RPMI7951 (cell line): ENCODE results near the gene DYNLT2B. TPM values are rescaled to one million over a fixed set of nuclear protein-coding genes. Genes with fewer than 3 reads are reported as not detected.
A peak's percentile ranks its signal among the peaks of the same experiment; 100 is the strongest.
"Not testable (repeated sequence)": the region's sequence is repeated elsewhere in the genome, so short reads cannot be mapped to it uniquely, and the experiment has no call there.

ENCODE experiments used
- DNase-seq: peaks from one replicate; pipeline ENCODE4 v3.0.0-alpha.2; 2012; ENCODE audit warnings: low read depth
- total RNA-seq: library from RNA; depleted of rRNA; stranded (reverse); fragments of >200 nt; shearing (Covaris generic); gene quantifications from 2 replicates; pipeline ENCODE4 v1.2.3, GENCODE V29; 2014; rRNA removed

Gene DYNLT2B
- total RNA-seq: 34.6 and 37.2 TPM in 2 replicates

DNA sequence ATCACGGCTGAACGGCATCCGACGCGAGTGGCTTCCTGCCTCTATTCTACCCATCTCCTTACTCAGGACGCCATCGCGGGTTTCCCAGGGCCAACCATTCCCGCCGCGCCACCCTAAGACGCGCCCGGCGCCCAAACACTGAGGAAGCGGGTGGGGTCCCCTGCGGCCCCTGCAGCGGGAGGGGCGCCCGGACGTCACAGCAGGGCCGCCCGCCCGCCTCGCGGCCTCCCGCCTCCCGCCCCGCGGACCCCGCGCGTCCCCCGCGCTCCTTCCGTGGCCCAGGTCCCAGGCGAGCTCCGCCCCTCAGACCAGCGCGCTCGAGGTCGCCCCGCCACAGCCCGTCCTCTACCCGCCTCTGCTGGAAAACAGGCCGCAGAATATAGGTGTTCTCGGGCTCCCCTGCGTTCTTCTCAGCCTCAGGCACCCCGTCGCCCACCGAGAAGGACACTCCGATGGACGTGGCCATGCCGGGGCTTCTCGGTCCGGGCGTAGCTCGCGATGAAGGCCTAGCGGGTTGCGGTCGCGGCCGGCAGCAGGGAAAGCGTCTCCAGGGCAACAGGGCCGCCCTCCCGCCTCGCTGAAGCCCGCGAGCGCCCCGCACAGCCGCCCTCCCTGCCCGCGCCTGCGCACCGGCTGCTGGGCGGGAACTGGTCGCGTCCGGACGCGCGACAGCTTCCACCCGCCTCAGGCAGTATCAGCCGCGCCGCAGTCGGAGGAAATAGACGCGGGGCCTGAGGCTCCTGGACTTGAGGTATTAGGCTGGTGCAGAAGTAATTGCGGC, at the start of gene DYNLT2B:
Gene DYNLT2B (minus strand): TSS at position 554 of the 781 bp plus-strand sequence. CDS start 88 bp downstream, at position 466.
- DNase-seq: peak; percentile 92

DNA sequence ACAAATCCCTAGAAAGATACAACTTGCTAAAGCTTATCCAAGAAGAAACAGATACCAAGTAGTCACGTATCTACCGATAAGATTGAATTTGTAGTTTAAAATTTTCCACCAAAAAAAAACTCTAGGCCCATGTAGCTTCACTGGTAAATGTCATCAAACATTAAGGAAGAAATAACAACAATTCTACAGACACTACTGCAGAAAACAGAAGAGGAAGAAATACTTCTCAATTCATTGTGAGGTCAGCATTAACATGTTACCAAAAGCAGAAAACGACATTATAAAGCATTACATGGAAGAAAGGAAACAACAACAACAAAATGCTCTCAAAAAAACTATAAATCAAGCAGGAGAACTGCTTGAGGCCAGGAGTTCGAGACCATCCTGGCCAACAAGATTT, 47.7 kb upstream of the DYNLT2B start:
- no peak for DNase-seq

GRCh38 chr3:196360586-196360985, 42.5 kb upstream of the DYNLT2B start:
- DNase-seq: no peak

DNA sequence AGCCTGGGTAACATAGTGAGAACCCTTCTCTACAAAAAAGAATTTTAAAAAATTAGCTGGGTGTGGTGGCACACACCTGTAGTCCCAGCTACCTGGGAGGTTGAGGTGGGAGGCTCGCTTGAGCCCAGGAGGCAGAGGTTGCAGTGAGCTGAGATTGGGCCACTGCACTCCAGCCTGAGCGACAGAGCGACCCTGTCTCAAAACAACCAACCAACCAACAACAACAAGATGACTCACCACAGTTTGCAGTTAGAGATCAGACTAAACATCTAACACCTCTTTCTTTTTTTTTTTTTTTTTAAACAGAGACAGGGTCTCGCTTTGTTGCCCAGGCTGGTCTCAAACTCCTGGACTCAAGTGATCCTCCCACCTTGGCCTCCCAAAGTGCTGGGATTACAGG, 40.5 kb upstream of the DYNLT2B start:
- not testable (repeated sequence) for DNase-seq

DNA sequence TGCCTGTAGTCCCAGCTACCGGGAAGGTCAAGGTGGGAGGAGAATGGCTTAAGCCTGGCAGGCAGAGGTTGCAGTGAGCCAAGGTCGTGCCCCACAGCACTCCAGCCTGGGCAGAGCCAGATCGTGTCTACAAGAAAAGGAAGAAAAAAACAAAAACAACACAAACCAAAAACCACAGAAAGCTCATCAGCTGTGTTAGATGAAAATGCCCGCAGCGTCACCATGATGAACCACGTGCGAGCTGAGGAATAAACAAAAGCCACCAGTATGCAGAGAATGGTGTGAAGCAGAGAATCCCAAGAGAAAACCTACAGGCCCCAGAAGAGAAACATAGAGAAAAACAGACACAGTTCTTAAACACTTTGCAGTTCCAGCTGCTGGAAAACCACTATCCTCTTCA, 39.9 kb upstream of the DYNLT2B start:
- DNase-seq: no peak

DNA sequence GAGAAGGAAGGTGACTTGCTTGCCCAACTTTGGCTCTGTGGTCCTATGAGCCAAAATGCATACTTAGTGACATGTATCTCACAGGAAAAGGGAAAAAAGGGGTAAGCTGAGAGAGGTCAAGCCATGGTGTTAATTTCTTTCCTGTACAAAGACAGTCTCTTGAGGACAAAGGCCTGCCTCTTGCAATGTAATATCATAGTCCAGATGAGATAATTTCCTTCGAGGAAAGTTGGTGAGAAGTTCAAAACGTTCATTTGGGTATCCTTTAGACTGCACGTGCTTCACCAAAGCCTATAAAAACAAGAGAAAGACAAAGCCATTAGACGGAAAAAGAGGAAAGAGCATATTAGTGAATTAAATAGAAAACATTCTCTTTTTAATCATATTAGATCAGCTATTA, 38.5 kb upstream of the DYNLT2B start:
- DNase-seq: no peak

DNA sequence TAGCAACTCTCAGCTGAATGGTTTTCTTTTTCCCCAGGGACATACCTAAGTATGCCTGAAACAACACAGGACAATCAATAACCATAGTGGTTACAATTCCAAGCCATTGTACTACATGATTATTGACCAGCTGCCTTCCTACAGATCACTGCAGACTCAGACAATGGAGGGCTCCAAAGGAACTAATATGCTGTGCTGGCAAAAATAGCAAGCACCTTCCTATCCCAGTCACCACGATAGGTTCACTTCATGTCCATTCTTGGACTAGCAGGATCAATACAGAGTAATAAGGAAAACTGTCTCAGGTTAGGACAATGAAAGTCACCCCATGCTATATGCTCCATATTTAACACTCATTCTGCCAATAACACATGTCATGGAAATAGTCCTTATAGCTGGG, 37.6 kb upstream of the DYNLT2B start:
- DNase-seq: no peak

- no peak for DNase-seq
Observed at GRCh38 chr3:196354132-196354531, 36.1 kb upstream of the DYNLT2B start.

- DNase-seq: no peak
Observed at GRCh38 chr3:196351541-196351940, 33.5 kb upstream of the DYNLT2B start.

DNA sequence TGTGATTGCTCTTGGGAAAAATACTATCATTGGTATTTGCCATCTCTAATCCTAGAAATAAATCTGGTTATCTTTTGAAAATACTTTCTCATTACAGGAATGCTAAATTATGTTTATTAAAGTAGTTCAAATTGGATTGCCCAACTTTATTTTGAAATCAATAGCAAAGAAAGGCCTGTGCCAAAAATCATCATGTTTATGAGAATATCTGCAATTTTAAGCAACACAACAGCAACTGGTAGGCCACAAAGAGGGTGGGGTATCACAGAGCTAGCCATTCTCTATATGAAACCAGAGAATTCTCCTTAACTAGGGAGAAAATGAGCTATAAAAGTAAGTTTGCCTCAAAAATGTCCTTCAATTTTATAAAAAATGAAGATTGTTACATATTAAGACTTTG, 32.0 kb upstream of the DYNLT2B start:
- no peak for DNase-seq

- no peak for DNase-seq
Observed at GRCh38 chr3:196348698-196349097, 30.7 kb upstream of the DYNLT2B start.

GRCh38 chr3:196344663-196345062, 26.6 kb upstream of the DYNLT2B start:
- DNase-seq: no peak

GRCh38 chr3:196343917-196344316, 25.9 kb upstream of the DYNLT2B start:
- DNase-seq: not testable (repeated sequence)

DNA sequence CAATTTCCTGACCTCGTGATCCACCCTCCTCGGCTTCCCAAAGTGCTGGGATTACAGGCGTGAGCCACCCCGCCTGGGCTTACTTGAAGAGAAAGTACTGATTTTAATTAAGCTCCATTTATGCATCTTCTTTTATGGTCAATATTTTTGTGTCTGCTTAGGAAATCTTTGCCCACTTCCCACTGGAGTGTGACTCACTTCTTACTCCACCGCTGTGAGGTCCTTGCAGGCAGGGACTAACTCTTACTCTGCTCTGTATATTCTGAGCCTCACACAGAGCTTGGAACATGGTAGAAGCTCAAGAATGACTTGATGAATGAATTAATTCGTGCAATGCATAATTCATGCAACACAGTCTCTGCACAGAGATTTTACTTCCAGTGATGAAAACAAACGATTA, 23.1 kb upstream of the DYNLT2B start:
- DNase-seq: peak; percentile 80

GRCh38 chr3:196340466-196340865, 22.4 kb upstream of the DYNLT2B start:
- DNase-seq: no peak

DNA sequence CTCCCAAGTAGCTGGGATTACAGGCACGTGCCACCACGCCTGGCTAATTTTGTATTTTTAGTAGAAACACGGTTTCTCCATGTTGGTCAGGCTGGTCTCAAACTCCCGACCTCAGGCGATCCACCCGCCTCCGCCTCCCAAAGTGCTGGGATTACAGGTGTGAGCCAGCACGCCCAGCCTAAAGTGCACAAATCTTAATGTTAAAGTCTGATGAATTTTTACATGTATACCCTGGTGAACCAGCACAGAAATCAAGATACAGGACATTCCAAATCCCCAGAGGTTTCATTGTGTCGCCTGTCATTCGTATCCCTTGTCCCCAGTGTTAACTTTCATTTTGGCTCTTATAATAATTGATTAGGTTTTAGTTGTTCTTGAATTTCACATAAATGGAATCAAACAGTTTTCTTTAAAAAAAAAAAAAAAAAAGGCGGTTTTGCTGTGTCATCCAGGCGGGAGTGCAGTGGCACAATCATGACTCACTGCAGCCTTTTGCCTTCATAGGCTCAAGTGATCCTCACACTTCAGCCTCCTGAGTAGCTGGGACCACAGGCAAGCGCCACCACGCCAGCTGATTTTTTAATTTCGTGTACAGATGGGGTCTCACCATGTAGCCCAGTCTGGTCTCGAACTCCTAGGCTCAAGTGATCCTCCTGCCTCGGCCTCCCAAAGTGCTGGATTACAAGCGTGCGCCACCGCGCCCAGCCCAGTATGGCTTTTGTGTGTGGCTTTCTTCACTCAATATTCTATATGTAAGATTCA, 21.6 kb upstream of the DYNLT2B start:
- peak; percentile 86 for DNase-seq

DNA sequence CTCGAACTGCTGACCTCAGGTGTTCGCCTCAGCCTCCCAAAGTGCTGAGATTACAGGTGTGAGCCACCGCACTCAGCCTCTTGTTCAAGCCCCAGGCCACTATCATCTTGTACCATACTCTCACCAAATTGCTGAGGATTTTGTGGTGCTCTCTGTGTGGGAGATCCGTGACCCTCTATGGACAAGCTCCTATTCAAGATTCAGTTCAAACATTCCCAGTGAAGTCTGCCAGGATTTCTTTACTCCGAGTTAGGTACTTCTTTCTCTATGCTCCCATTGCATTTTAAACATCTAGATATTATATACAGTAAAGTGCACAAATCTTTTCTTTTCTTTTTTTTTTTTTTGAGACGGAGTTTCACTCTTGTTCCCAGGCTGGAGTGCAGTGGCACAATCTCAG, 21.0 kb upstream of the DYNLT2B start:
- peak; percentile 13 for DNase-seq

DNA sequence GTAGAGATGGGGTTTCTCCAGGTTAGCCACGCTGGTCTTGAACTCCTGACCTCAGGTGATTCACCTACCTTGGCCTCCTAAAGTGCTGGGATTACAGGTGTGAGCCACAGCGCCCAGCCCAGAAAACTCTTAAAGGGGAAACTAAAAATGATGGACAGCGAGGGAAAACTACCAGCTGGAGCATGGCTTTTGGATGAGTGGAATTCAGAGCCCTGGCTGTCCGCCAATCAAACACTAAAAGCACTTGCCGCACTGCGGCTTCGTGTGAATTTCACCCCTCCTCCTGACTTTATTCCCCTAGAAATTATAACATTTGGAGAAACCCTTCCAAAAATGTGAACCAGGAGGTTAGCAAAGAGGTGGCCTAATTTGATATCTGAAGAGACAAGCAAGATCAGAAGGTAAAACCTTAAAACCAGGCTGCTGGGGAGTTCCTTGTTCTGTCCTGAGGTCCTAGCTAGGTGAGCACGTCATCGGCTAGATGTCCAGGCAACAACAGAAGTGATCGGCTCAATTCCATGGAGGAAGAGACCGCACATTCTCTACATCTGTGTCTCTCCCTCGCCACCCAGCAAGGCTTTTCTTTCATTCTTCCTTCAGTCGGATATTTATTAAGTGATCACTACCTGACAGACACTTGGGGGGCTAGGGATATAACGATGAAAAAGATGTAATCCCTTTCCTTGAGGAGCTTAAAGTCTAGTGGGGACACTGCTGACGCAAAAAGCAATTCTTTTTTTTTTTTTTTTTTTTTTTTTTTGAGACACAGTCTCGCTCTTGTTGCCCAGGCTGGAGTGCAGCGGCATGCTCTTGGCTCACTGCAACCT, 18.5 kb upstream of the DYNLT2B start:
- no peak for DNase-seq

- no peak for DNase-seq
Observed at GRCh38 chr3:196335503-196335948, 17.5 kb upstream of the DYNLT2B start.

DNA sequence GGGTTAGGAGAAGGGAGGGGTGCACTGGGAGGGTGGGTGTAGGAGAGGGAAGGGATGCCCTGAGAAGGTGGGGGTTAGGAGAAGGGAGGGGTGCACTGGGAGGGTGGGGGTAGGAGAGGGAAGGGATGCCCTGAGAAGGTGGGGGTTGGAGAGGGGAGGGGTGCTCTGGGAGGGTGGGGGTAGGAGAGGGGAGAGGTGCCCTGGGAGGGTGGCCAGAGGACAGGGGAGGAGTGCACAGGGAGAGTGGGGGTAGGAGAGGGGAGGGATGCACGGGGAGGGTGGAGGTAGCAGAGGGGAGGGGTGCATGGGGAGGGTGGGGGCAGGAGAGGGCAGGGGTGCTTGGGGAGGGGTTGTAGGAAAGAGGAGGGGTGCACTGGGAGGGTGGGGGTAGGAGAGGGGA, 16.9 kb upstream of the DYNLT2B start:
- no peak for DNase-seq

GRCh38 chr3:196332168-196332567, 14.1 kb upstream of the DYNLT2B start:
- DNase-seq: no peak

DNA sequence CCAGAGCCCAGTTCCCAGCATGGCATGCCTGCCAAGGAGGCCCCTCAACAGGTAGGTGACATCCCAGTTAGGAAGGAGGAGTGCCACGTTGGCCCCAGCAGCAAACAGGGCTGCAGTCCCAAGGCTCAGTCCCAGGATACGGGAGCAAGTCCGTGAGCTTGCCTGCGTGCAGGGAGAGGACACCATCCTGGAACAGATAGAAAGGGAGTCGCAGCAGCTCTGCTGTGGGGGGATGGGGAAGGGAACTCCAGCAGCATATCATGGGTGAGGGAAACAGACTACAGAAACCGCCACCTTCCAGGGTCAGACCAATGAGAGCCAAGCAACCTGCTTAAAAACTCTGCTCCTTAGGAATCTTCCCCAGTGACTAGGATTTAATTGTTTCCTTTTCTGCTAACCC, 9.4 kb upstream of the DYNLT2B start:
- DNase-seq: no peak
